GM21723 (cell line): ENCODE data around the gene TBC1D16.

Source experiments
- ATAC-seq: cut with Tn5 transposase; IDR thresholded peaks from one replicate; pipeline ENCODE4 v1.9.1; 2021; ENCODE audit warnings: mild to moderate bottlenecking, moderate library complexity; ENCODE audit not compliant: unreplicated experiment

TBC1D16 gene

DNA sequence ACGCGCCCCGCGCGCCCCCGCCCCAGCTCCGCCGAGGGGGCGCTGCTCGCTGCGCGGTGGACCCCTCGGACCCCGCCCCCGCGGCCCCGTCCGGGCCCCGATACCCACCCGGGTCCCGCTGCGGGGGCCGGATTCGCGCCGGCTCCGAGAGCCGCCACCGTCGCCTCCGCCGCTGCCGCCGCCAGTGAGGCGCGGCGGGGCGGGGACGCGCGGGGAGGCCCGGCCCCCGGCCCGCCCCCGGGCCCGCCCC, at the start of gene TBC1D16:
TBC1D16 (minus strand) TSS at position 186 of the 250 bp plus-strand sequence. CDS start 22,325 bp downstream, outside the sequence.
- no peak for ATAC-seq

- ATAC-seq: no peak
Observed at GRCh38 chr17:80084773-80085172, 49.1 kb upstream of the TBC1D16 start.

GRCh38 chr17:80083136-80083661, 47.5 kb upstream of the TBC1D16 start:
- ATAC-seq: no peak

DNA sequence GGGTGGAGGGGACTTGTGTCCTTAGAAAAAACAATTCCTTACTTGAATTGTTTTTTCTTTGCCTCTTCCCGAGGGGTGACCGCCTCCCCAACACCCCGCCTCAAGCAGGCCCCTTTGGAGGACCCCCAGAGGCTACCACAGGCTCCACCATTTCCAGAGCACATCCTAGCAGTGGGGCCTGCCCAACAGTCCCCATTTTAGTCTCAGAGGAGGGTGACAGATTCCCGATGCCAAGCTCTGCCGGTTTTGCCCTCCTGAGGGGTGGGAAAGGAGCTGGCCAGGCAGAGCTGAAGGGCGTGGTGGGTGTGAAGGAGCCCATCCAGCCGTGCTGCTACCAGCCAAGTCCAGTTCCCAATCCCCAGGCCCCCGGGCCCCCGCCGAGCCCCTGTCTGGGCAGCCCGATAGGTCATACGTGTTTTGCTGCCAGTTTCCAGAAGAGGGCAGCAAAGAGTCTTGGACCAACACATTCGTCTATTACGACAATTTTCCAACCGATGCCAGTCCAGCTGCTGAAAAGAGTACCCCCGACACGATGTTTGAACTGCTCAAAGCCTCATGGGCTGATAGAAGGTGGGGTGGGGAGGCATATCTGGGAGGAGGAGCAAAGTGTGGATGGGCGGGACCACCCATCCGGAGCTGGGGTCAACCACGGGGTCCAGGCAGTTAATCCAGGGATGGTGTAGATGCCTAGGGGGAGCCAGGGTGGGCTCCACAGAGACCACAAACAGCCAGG, 46.9 kb upstream of the TBC1D16 start:
- ATAC-seq: no peak

DNA sequence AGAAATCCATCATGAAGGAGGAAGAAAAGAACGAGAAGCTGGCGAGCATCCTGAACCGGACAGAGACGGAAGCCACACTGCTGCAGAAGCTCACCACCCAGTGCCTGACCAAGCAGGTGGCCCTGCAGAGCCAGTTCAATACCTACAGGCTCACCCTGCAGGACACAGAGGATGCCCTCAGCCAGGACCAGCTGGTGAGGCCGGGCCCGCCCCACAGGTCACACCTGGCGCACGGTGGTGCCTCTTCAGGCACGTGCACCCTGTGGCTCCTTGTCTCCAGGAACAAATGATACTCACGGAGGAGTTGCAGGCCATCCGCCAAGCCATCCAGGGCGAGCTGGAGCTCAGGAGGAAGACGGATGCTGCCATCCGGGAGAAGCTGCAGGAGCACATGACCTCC, 45.9 kb upstream of the TBC1D16 start:
- no peak for ATAC-seq

DNA sequence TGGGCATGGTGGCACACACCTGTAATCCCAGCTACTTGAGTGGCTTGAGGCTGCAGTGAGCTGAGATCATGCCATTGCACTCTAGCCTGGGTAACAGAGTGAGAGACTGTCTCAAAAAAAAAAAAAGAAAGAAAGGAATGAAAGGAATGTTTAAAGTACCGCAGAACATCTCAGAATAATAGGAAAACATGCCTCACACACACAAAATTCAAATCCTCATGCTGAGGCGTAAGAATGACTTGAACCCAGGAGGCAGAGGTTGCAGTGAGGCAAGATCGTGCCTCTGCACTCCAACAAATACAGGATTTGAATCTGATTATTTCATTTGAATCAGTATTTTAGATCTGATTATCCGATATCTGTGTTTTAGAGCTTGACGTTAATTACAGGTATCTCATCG, 44.4 kb upstream of the TBC1D16 start:
- ATAC-seq: no peak

DNA sequence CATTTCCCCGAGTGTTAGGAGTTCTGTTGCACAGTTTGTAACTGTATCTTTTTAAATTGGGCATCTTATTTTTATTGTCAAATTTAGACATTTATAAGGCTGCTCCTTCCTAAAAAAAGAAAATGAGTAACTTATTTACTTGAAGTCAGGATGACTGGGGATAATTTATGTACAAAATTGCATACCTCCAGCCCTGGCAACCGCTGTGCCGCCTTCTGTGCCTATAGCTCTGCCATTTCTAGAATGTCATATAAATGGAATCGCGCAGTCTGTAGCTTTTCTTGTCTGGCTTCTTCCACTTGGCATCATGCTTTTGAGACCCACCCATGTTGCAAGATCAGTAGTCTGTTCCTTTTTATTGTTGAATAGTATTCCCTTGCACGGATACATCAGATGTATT, 36.7 kb upstream of the TBC1D16 start:
- ATAC-seq: no peak

GRCh38 chr17:80071116-80071841, 35.6 kb upstream of the TBC1D16 start:
- no peak for ATAC-seq

DNA sequence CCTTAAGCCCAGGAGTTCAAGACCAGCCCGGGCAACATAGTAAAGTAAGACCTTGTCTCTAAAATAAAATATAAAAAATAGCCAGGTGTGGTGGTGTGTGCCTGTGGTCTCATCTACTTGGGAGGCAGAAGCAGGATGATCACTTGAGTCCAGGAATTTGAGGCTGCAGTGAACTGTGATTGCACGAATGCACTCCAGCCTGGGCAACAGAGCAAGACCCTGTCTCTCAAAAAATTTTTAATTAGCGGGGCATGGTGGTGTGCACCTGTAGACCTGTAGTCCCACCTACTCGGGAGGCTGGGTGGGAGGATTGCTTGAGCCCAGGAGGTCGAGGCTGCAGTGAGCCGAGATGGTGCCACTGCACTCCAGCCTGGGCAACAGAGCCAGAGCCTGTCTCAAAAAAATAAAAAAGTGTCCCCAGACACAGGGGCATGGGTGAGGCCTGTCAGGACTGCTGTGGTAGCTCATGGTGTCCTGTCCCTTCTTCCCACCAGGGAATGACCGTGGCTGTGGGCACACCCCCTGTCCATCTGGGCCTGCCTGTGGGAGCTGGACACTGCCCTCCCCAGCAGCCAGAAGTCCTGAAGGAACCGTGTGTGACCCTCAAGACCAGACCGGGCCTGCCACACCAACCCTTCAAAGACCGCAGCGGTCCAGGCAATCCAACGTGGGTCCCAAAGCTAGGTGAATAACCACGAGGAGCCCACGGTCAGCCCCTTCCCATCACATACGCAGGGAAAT, 34.9 kb upstream of the TBC1D16 start:
- no peak for ATAC-seq

DNA sequence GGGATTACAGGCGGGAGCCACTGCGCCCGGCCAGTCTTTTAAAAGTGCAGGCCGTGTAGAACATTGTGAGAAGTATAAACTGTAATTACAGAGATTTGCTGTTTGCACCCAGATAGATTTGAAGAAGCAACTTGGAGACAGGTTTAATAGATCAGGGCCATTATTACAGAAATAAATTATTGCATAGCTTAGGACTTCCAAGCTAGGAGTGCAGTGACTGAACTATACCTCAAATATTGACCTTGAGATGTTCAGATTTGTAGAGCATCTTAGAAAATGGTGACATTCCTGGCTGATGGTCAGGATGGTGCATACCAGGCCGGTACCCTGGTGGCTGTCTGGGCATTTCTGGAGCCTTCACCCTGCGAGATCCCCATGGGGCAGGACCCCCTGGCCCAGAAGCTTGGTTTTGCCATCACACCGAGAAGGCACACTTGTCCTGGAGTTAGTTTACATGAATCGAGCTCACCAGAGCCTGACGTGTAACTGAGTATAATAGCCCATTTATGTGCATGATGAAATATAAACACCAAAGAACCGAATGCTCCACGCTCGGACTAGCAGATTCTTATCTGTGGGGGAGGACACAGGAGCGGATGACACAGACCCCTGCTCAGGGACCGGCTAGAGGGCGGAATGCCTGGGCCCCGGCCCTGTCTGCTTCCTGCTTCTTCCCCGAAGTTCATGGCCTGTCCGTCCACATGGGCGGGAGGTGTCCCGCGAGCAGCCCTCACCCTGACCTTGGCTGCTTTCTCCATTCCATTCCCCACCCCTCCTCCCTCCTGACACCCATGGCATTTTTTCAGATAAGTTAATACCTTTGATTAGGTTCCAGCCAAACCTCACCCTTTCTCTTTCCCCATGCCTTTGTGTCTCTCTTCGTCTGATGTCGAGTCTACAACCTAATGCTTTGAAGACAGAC, 32.9 kb upstream of the TBC1D16 start:
- no peak for ATAC-seq

GRCh38 chr17:80067393-80067986, 31.8 kb upstream of the TBC1D16 start:
- ATAC-seq: no peak

- ATAC-seq: no peak
Observed at GRCh38 chr17:80065478-80066170, 30.0 kb upstream of the TBC1D16 start.

DNA sequence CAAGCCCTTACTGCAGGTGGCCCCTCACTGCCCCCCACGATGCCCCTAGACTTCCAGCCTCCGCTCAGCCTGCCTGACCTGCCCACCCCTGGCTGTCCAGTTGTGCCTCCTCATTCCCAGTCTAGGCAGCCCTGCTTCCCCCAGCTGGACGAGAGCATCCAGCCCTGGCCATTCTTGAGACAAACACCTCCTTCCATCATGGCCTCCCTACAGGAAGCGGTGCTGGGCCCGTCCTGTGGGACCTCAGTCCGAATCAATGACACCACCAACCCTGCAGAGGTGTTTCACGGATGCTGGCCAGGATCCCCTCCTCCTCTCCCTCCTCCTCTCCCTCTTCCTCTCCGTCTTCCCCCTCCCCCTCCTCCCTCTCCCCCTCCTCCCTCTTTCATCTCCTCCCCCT, 29.0 kb upstream of the TBC1D16 start:
- ATAC-seq: no peak

- no peak for ATAC-seq
Observed at GRCh38 chr17:80063830-80064585, 28.3 kb upstream of the TBC1D16 start.

DNA sequence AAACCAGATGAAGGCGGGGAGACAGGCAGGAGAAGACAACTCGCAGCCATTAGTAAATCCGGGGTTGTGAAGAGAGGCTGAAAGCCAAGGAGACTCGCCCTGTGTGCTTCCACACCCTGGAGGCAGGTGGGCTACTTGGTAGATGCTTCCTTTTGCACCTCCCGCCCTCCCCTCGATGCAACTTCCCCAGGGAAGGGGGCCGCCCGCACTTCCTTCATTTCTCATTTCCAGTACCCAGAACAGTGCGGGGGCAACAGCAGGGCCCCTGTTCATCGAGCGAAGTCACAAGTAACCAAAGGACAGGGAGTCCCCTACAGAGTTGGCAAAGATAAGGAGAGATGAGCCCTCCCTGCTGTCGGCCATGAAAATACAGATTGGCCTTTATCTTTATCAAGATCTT, 25.7 kb upstream of the TBC1D16 start:
- no peak for ATAC-seq

DNA sequence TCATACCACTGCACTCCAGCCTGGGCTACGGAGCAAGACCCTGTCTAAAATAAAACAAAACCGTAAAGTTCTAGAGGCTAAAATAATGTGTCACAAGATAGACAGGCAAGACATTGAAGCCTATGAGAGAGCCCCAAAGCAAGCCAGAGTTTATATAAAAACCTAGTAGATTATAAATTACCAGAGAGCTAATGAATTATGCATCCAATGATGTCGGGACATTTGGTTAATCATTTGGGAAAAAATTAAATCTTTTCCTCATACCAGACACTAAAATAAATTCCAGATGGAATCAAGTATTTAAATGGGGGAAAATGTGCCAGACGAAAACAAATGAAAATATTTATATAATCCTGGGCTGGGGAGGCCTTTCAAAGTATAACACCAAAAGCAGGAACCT, 25.0 kb upstream of the TBC1D16 start:
- ATAC-seq: no peak

GRCh38 chr17:80058311-80058955, 22.8 kb upstream of the TBC1D16 start:
- no peak for ATAC-seq

DNA sequence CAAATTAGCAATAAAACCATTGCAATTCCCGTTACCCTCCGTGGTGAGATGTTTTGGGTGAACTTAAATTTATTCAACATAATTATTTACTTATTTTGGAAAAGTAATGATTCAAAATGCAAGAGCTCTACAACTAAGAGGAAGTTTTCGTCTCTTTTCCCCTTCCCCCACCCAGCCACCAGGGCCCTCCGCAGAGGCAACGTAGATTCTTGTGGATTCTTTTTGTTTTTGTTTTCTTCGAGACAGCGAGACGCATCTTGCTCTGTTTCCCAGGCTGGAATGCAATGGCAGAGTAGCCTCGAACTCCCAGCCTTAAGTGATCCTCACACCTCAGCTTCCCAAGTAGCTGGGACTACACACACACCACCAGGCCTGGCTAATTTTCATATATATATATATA, 19.9 kb upstream of the TBC1D16 start:
- no peak for ATAC-seq

- ATAC-seq: no peak
Observed at GRCh38 chr17:80053102-80053501, 17.4 kb upstream of the TBC1D16 start.
